Right cardiac atrium (tissue), 5 donors: Measurements from ENCODE around the gene CLDND1. TPM values are rescaled to one million over a fixed set of nuclear protein-coding genes. Genes with fewer than 3 reads are reported as not detected.
"Not testable (repeated sequence)": the region's sequence is repeated elsewhere in the genome, so short reads cannot be mapped to it uniquely, and the experiment has no call there.

Source experiments
- ATAC-seq, 2 donors: fragments of 200-7000 bp; cut with Tn5 transposase; one replicate each; pipeline versions ENCODE4 v1.8.0 to v1.9.1; 2020; ENCODE audit warnings: moderate library complexity in 2 of 2, mild to moderate bottlenecking in 1 of 2
- DNase-seq, 3 donors: peaks; one replicate each; pipeline ENCODE4 v3.0.0-alpha.2; 2020
- H3K27ac ChIP-seq: one replicate; pipeline ENCODE4 v1.5.1; 2013; ENCODE audit warnings: mild to moderate bottlenecking, low read length, control low read depth, moderate library complexity
- H3K27me3 ChIP-seq: one replicate; pipeline ENCODE4 v1.6.1; 2013; ENCODE audit not compliant: control insufficient read depth, insufficient read depth
- H3K4me1 ChIP-seq: one replicate; pipeline ENCODE4 v1.6.1; 2013; ENCODE audit warnings: low read length; ENCODE audit not compliant: control insufficient read depth, insufficient read depth
- H3K4me3 ChIP-seq: one replicate; pipeline ENCODE4 v1.5.1; 2013; ENCODE audit warnings: low read length, control low read depth
- H3K9me3 ChIP-seq: one replicate; pipeline ENCODE4 v1.6.1; 2013; ENCODE audit warnings: low read length; ENCODE audit not compliant: control insufficient read depth
- WGBS: extraction: QIAGEN DNeasy Blood & Tissue Kit; methylation state at CpG from one replicate; pipeline ENCODE4 v1.1.7; 2013; 5-methylcytosine and 5-hydroxymethylcytosine counted together
- intact Hi-C, 4 donors: fragments of 100-400 bp; cut with DNase I; formaldehyde crosslinking; loops; one replicate each; pipeline versions ENCODE4 v1.11.0 to v1.14.0; 2022 to 2023
- polyA plus RNA-seq: library from polyadenylated mRNA; stranded (reverse); fragments of 200-250 nt; gene quantifications from one replicate; pipeline ENCODE4 v1.2.3, GENCODE V29; 2013
- total RNA-seq, 4 donors: library from RNA; stranded (reverse); fragmentation: NEBNext Ultra II Directional; extraction: Animal tissue kit (Norgen Biotek cat#: 25700); gene quantifications; one replicate each; pipeline ENCODE4 v1.2.1, GENCODE V29; 2021
- donor health status: healthy with polysubstance abuse.
- donor health status: DM: no; HTN: yes; CAD: no.
- donor health status: DM: no; HTN: no; CAD: no.
- donor health status: DM: no; HTN: yes; CAD: no; lungs with severe emphysema.
- donor health status: DM: yes; HTN: yes; CAD: no.

Gene CLDND1
- total and polyA plus RNA-seq, 5 donors, result 64.0 to 103 (median 94.3) TPM

DNA sequence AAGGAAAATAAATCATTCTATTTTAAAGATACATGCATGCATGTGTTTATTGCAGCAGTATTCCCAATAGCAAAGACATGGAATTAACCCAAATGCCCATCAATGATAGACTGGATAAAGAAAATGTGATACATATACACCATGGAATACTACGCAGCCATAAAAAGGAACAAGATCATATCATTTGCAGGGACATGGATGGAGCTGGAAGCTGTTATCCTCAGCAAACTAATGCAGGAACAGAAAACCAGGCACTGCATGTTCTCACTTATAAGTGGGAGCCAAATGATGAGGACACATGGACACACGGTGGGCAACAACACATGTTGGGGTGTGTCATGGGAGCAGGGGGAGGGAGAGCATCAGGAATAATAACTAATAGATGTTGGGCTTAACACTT, 37.1 kb upstream of the CLDND1 start:
- H3K27ac ChIP-seq, H3K4me3 ChIP-seq, H3K9me3 ChIP-seq, H3K27me3 ChIP-seq, intact Hi-C loops, DNase-seq, H3K4me1 ChIP-seq, ATAC-seq: not testable (repeated sequence)
- WGBS, result 95% methylated on average over 2 of the region's 2 CpGs

DNA sequence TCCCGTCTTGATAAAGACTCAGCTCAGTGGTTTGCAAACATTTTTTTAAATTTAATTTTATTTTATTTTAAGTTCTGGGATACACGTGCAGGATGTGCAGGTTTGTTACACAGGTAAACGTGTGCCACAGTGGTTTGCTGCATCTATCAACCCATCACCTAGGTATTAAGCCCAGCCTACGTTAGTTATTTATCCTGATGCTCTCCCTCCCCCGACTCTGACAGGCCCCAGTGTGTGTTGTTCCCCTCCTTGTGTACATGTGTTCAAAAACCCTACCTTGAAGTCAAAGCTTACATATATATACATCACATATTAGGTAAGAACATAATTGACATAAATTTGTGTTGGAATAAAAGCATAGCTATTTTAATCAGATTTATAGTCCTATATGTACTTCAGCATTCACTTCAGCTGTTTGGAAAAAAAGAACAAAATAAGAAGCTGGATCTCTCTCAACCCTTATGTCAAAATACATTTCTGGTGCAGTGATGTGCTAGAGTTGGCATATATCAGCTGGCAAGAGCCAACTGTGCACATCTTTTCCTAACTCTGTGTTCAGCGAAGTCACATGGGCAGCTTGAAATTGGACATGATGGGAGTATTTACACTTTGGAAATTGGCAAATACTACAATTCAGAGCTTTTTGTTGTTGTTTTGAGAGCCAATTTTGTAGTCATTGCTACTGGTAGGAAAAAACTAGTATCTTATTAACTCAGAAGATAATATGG, 35.6 kb upstream of the CLDND1 start:
- no peak overlapping the region for H3K4me3 ChIP-seq
- no peaks in the 10 kb centered on the region for H3K4me1 ChIP-seq
- no peak for ATAC-seq
- intact Hi-C loops, result no loop called here
- no peaks in the 10 kb centered on the region for H3K9me3 ChIP-seq
- 79% methylated on average over 6 of the region's 6 CpGs for WGBS
- no peaks in the 10 kb centered on the region for H3K27me3 ChIP-seq
- no peak overlapping the region for H3K27ac ChIP-seq
- DNase-seq, result no peak

DNA sequence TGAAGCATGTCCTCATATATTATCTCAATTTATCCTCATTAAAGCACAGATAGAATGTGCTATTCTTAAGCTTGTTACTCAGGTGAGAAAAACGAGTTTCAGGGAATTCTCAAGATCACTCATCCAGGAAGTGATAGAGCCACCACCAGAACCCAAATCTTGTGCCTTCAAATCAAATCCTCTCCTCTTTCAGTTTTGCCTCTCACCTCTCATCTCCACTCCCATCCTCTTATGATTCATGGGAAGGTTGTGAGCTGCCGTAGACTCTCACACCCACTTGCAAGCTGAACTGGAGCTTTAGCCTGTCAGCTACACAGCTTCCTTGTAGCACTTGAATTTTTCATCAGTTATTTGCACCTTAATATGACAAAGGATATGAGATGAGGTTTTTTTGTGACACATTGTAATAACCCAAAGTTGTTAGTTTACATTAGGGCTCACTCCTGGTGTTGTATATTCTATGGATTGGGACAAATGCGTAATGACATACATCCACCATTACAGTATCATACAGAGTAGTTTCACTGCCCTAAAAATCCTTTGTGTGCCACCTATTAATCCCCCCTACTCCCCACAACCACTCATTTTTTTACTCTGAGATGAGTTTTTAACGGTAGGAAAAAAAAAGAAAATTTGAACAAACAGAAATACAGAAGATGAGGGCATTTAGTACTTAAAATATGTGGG, 34.8 kb upstream of the CLDND1 start:
- Histone ChIP-seq H3K27ac (no peak overlapping the region), H3K9me3 (no peaks in the 10 kb centered on the region), H3K27me3 (no peaks in the 10 kb centered on the region), H3K4me3 (no peak overlapping the region), H3K4me1 (no peaks in the 10 kb centered on the region)
- intact Hi-C loops, result no loop called here
- no peak for DNase-seq
- no peak for ATAC-seq
- WGBS, result 72% methylated on average over 4 of the region's 4 CpGs

DNA sequence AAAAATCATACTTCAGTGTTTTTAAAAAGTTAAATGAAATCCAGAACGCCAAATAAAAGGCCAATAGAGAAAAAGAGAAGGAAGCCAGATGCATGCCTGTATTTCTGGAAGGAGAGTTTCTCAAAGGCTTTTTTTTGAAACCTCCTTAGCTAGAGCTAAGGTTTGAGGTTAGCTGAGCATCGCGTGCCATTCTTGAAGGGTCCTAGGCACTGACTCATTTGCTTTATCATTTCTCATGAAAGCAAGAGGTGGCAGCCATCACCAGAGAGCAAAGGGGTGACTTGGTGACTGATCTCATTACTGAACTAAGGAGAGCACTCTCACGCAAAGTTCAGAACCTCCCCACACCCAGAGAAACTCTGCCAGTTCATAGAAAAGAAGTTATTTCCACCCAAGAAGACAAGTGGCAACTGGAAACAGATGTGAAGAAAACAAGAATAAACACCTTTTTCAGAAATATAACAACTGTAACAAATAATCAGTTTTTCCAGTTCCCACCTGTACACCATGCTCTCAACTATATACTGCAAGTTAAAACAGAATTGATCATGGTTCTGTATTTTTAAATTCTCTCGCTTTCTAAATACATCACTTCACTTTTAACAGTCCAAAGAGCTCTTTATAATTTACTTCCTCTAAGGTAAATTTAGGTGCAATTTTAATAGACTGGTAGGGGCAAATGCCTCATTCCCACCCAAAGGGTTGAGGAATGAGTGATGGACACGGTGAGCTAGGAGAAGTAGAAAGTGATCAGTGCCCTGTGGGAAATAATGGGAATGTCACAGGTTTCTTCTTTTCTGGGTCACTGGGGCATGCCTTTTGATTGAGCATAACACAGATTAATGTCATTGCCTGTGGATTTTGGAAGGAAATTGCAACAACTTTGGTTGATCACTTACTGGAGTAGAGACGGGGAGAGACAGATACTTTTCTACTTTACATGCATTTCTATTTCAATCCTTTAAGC, 33.7 kb upstream of the CLDND1 start:
- H3K27ac ChIP-seq, result no peak overlapping the region
- DNase-seq (no peak), ATAC-seq (no peak)
- no peaks in the 10 kb centered on the region for H3K27me3 ChIP-seq
- H3K9me3 ChIP-seq, result no peaks in the 10 kb centered on the region
- no peak overlapping the region for H3K4me3 ChIP-seq
- intact Hi-C loops, result no loop called here
- 83% methylated on average over 7 of the region's 7 CpGs for WGBS
- H3K4me1 ChIP-seq, result no peaks in the 10 kb centered on the region

DNA sequence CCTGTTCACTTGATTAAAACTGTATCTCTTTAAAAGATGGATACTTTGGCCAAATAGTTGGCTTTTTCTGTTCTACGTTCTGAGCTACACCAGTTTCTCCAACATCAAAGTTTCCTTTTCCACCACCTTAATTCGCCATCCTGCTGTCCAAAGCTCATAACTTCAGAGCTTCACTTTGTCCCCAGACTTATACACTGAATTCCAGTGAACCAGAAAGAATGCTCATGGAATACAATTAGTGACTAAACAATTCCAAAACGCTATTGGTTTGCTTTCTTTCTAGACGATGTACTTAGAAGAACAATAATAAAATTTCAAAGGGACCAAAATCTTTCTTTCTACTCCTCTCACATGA, 32.3 kb upstream of the CLDND1 start:
- Histone ChIP-seq H3K27ac (no peak overlapping the region), H3K4me1 (no peaks in the 10 kb centered on the region), H3K4me3 (no peak overlapping the region), H3K9me3 (no peaks in the 10 kb centered on the region), H3K27me3 (no peaks in the 10 kb centered on the region)
- DNase-seq (no peak), ATAC-seq (no peak)
- 77% methylated on average over 4 of the region's 4 CpGs for WGBS
- intact Hi-C loops, result no loop called here

DNA sequence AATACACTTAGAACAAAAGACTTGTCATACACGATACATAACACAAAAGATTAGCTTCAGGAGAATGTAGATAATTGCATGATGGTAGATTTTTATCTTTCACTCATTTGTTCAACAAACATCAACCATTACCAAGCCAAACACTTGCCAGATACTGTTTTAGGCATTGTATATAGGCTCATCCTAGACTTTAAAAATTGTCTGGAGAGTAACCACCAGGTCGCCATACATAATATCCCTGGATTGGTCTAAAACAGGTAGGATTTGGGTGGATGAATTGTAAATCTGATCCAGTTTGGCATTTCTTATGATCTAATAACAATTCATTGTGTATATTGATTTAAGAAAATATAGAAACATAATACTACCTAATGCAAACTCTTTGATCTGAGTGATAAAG, 31.9 kb upstream of the CLDND1 start:
- 88% methylated on average over 2 of the region's 2 CpGs for WGBS
- intact Hi-C loops, result no loop called here

DNA sequence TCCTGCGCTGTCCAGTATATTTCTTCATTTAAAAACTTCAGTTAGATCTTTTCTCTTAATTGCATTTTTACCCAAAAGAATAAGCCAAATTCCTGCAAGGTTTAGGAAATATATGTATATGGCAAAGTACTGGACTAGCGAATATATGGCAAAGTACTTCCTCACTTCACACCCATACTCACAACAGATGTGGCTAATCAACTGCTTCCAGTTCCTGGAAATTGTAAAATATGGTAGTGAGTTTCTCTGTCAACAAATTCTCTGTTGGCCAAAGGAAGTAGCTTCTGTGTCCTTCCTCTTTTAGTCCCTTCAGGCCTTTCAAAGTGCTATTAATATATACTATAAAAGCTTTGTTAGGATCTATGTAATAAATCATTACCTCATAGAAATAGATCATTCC, 31.1 kb upstream of the CLDND1 start:
- Histone ChIP-seq H3K27me3 (no peaks in the 10 kb centered on the region), H3K9me3 (no peaks in the 10 kb centered on the region), H3K27ac (no peak overlapping the region), H3K4me1 (no peaks in the 10 kb centered on the region), H3K4me3 (no peak overlapping the region)
- WGBS, result 76% methylated on average over 2 of the region's 2 CpGs
- no peak for DNase-seq
- intact Hi-C loops, result no loop called here
- no peak for ATAC-seq

More for the DNA sequence above, 31.9 kb upstream of the CLDND1 start:
- H3K4me3 ChIP-seq, result no peak overlapping the region
- no peaks in the 10 kb centered on the region for H3K9me3 ChIP-seq
- ATAC-seq, result no peak
- no peak overlapping the region for H3K27ac ChIP-seq
- H3K27me3 ChIP-seq, result no peaks in the 10 kb centered on the region
- DNase-seq, result no peak
- no peaks in the 10 kb centered on the region for H3K4me1 ChIP-seq

DNA sequence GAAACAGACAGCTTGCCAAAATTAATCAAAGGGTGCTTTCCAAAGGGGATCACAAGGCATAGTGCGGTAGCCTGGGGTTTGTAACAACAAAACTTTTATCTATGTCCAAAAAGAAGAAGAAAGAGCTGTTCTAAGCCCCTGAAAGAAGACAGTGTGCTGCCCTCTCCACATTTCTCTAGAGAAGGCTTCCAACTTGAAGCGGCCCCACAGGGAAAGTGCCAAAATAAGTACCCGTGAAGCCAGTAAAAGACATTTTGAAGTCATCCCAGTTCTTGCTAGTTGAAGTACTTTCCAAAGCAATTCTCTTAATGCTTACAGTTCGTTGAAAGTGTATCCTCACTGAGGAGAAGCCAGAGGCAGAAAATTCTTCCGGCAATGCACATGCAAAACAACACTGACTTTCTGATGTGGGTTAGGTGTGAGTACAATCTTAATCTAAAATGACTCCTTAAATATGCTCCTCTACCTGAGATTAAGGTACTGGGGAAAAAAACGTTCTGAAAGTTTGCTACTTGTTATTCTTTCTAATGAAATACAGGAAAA, 30.4 kb upstream of the CLDND1 start:
- WGBS, result 64% methylated on average over 6 of the region's 6 CpGs
- Histone ChIP-seq H3K4me1 (no peaks in the 10 kb centered on the region), H3K27ac (no peak overlapping the region), H3K27me3 (no peaks in the 10 kb centered on the region), H3K4me3 (no peak overlapping the region), H3K9me3 (no peaks in the 10 kb centered on the region)
- DNase-seq (no peak), ATAC-seq (no peak)
- intact Hi-C loops, result no loop called here

DNA sequence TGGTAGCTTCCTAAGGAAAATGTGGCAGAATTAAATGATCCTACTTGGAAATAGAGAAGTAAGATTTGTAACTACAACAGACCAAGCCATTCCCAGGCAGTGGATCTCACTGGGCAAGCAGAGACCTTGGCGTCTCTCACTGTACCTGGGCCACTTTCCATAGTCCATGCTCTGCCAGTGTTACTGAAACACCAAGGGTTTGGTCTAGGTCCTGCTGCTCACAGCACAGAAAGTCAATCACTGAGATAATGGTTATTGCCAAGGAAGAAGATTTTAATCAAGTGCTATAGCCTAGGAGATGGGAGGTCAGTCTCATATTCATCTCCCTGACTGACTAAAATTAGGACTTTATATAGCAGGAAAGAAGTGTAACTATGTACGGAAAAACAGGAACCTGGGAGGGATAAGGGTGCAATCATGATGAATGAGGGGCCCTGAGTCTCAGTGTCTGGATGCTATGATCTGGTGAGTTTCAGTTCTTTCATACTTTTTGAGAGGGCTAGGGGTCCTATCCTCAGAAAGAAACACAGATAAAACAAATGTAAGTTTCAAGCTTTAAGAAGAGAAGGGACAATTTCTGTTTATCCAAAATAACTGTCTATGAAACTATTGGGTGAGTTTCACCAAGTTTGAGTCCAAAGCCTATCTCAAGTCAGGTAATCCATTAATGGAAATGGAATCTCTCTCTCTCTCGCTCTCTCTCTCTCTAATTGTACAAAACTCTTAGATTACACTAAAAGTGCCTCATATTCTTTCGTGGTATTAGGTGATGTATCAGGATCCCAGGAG, 29.7 kb upstream of the CLDND1 start:
- no peak overlapping the region for H3K27ac ChIP-seq
- H3K4me3 ChIP-seq, result no peak overlapping the region
- no peaks in the 10 kb centered on the region for H3K4me1 ChIP-seq
- intact Hi-C loops, result no loop called here
- WGBS, result 85% methylated on average over 4 of the region's 4 CpGs
- no peaks in the 10 kb centered on the region for H3K9me3 ChIP-seq
- H3K27me3 ChIP-seq, result no peaks in the 10 kb centered on the region
- ATAC-seq (no peak), DNase-seq (no peak)

DNA sequence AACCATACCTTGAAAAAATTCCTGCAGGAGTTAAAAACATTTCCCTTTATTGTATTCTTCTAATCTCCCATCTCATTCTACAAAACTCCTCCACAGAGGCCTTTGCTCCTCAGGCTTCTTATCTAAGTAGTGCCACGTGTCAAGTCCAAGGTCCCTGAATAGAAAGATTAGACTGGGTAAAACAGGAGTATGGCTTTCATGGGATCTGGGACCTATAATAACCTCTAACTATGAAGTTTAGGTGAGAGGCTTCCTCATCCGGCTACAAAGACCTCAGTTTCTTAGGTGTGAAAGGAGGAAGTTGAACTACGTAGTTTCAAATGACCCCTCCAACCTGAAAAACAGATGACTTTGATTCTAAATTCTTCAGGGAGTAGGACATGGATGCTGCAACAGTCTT, 29.1 kb upstream of the CLDND1 start:
- no peaks in the 10 kb centered on the region for H3K9me3 ChIP-seq
- ATAC-seq (no peak), DNase-seq (no peak)
- H3K4me3 ChIP-seq, result no peak overlapping the region
- H3K27me3 ChIP-seq, result no peaks in the 10 kb centered on the region
- H3K27ac ChIP-seq, result no peak overlapping the region
- H3K4me1 ChIP-seq, result no peaks in the 10 kb centered on the region
- WGBS, result 55% methylated on average over 3 of the region's 3 CpGs
- intact Hi-C loops, result no loop called here
